GM23338 (cell line): ENCODE results near the gene ZFP42. TPM values are rescaled to one million over a fixed set of nuclear protein-coding genes. Genes with fewer than 3 reads are reported as not detected.

Source experiments
- ATAC-seq: fragments of 200-7000 bp; cut with Tn5 transposase; 3 replicates; pipeline ENCODE4 v1.9.1; 2020
- DNase-seq: peaks from one replicate; pipeline ENCODE4 v3.0.0-alpha.2; 2015; ENCODE audit warnings: low spot score
- H2AFZ ChIP-seq: fragments of 200-600 bp; sonication (generic); 2 replicates; pipeline ENCODE4 v1.8.0; 2016; ENCODE audit warnings: antibody characterized with exemption, mild to moderate bottlenecking, moderate library complexity
- H3F3A ChIP-seq: fragments of 200-600 bp; sonication (generic); replicated peaks from 2 replicates; pipeline ENCODE4 v1.8.0; 2017; ENCODE audit warnings: antibody characterized with exemption, mixed run types, low read depth
- H3K27ac ChIP-seq: fragments of 200-600 bp; sonication (generic); 2 replicates; pipeline ENCODE4 v1.6.1; 2016; ENCODE audit warnings: low read depth
- H3K27me3 ChIP-seq: fragments of 200-600 bp; sonication (generic); 2 replicates; pipeline ENCODE4 v1.8.0; 2016; ENCODE audit warnings: mild to moderate bottlenecking, mixed run types, moderate library complexity; ENCODE audit not compliant: insufficient read depth
- H3K36me3 ChIP-seq: fragments of 200-600 bp; sonication (generic); 2 replicates; pipeline ENCODE4 v1.8.0; 2016; ENCODE audit warnings: mild to moderate bottlenecking; ENCODE audit not compliant: insufficient read depth
- H3K4me1 ChIP-seq: fragments of 200-600 bp; sonication (generic); 2 replicates; pipeline ENCODE4 v1.8.0; 2016; ENCODE audit warnings: mild to moderate bottlenecking, moderate library complexity; ENCODE audit not compliant: insufficient read depth
- H3K4me2 ChIP-seq: fragments of 200-600 bp; sonication (generic); 2 replicates; pipeline ENCODE4 v1.7.1; 2017; ENCODE audit warnings: mixed run types
- H3K4me3 ChIP-seq: fragments of 200-600 bp; sonication (generic); 2 replicates; pipeline ENCODE4 v1.6.1; 2016; ENCODE audit warnings: mixed run types
- H3K79me2 ChIP-seq: fragments of 200-600 bp; sonication (generic); replicated peaks from 2 replicates; pipeline ENCODE4 v1.8.0; 2017; ENCODE audit warnings: mild to moderate bottlenecking; ENCODE audit not compliant: insufficient read depth
- H3K9me2 ChIP-seq: fragments of 200-600 bp; sonication (generic); 2 replicates; pipeline ENCODE4 v1.8.0; 2017; ENCODE audit not compliant: insufficient read depth
- H4K20me1 ChIP-seq: fragments of 200-600 bp; sonication (generic); replicated peaks from 2 replicates; pipeline ENCODE4 v1.8.0; 2017; ENCODE audit warnings: mild to moderate bottlenecking; ENCODE audit not compliant: insufficient read depth
- H3K27ac Mint-ChIP-seq: 2 replicates; pipeline ENCODE4 v1.8.0; 2020; ENCODE audit warnings: inconsistent platforms, mild to moderate bottlenecking, moderate library complexity, mixed read lengths
- H3K27me3 Mint-ChIP-seq: 3 replicates; pipeline ENCODE4 v1.8.0; 2022; ENCODE audit warnings: low read depth, mild to moderate bottlenecking, moderate library complexity, mixed read lengths, inconsistent platforms; ENCODE audit not compliant: insufficient read depth, poor library complexity
- H3K36me3 Mint-ChIP-seq: 3 replicates; pipeline ENCODE4 v1.8.0; 2021; ENCODE audit warnings: low read depth, mild to moderate bottlenecking, inconsistent platforms, moderate library complexity, mixed read lengths
- H3K4me1 Mint-ChIP-seq: 3 replicates; pipeline ENCODE4 v1.8.0; 2020; ENCODE audit warnings: mild to moderate bottlenecking, inconsistent platforms, mixed read lengths
- H3K4me3 Mint-ChIP-seq: 3 replicates; pipeline ENCODE4 v1.8.0; 2021; ENCODE audit warnings: moderate library complexity, mild to moderate bottlenecking, inconsistent platforms, mixed read lengths
- H3K9me3 Mint-ChIP-seq: 3 replicates; pipeline ENCODE4 v1.8.0; 2020; ENCODE audit warnings: moderate library complexity, mild to moderate bottlenecking, inconsistent platforms, mixed read lengths
- CREB1 ChIP-seq: fragments of 250-450 bp; sonication (Bioruptor Pico); IDR thresholded peaks from 2 replicates; pipeline ENCODE4 v1.5.0; 2020; ENCODE audit warnings: low read depth, mild to moderate bottlenecking, moderate library complexity
- ETS1 ChIP-seq: IDR thresholded peaks from 2 replicates; pipeline ENCODE4 v1.6.1; 2016; ENCODE audit warnings: antibody characterized with exemption
- EZH2 ChIP-seq: fragments of 200-600 bp; sonication (generic); IDR thresholded peaks from one replicate; pipeline ENCODE4 v1.8.0; 2017; ENCODE audit warnings: antibody characterized with exemption, mild to moderate bottlenecking, low read depth; ENCODE audit not compliant: unreplicated experiment
- EZH2phosphoT487 ChIP-seq: fragments of 200-600 bp; sonication (generic); IDR thresholded peaks from one replicate; pipeline ENCODE4 v1.8.1; 2018; ENCODE audit warnings: antibody characterized with exemption; ENCODE audit not compliant: unreplicated experiment
- JUNB ChIP-seq: IDR thresholded peaks from one replicate; pipeline ENCODE4 v1.6.1; 2016; ENCODE audit warnings: antibody characterized with exemption; ENCODE audit not compliant: unreplicated experiment
- NANOG ChIP-seq: IDR thresholded peaks from 2 replicates; pipeline ENCODE4 v1.6.1; 2016; ENCODE audit warnings: antibody characterized with exemption, borderline replicate concordance
- POLR2AphosphoS5 ChIP-seq: IDR thresholded peaks from 2 replicates; pipeline ENCODE4 v1.6.1; 2016; ENCODE audit warnings: antibody characterized with exemption, low read depth
- STAT1 ChIP-seq: IDR thresholded peaks from one replicate; pipeline ENCODE4 v1.6.1; 2016; ENCODE audit warnings: antibody characterized with exemption; ENCODE audit not compliant: unreplicated experiment
- ZNF114 ChIP-seq: fragments of 250-450 bp; sonication (Bioruptor Pico); IDR thresholded peaks from 2 replicates; pipeline ENCODE4 v1.5.0; 2020; ENCODE audit warnings: mild to moderate bottlenecking, moderate library complexity
- ZNF331 ChIP-seq: fragments of 250-450 bp; sonication (Bioruptor Pico); IDR thresholded peaks from 2 replicates; pipeline ENCODE4 v1.5.0; 2020; ENCODE audit warnings: low read depth, mild to moderate bottlenecking, moderate library complexity
- ZNF462 ChIP-seq: fragments of 250-450 bp; sonication (Bioruptor Pico); IDR thresholded peaks from 2 replicates; pipeline ENCODE4 v1.5.0; 2020; ENCODE audit warnings: mild to moderate bottlenecking, moderate library complexity
- polyA plus RNA-seq: library from polyadenylated mRNA; unstranded; fragments of >200 nt; fragmentation: Nextera tagmentation; extraction: Ambion mirVana; gene quantifications from 2 replicates; pipeline ENCODE4 v1.2.1, GENCODE V29; 2016
- total RNA-seq: library from RNA; depleted of rRNA; stranded (reverse); fragments of >200 nt; shearing (Covaris generic); gene quantifications from 2 replicates; pipeline ENCODE4 v1.2.3, GENCODE V29; 2014
- TF ChIP-seq, protein P1 (sequence below), 2 experiments: fragments of 200-600 bp in 1 of 2; sonication (generic) in 1 of 2; conservative IDR thresholded peaks; 2 replicates each; pipeline versions ENCODE4 v1.5.1 to v1.6.1; 2016 to 2017; ENCODE audit warnings: antibody characterized with exemption in 2 of 2, low read depth in 2 of 2, mild to moderate bottlenecking in 2 of 2, moderate library complexity in 1 of 2
- TF ChIP-seq, protein P2 (sequence below): IDR thresholded peaks from one replicate; pipeline ENCODE4 v1.6.1; 2018; ENCODE audit warnings: antibody characterized with exemption; ENCODE audit not compliant: unreplicated experiment

The ZFP42 gene
- total and polyA plus RNA-seq, 2 experiments from 2014 or later, result 70.0 to 111 TPM

DNA sequence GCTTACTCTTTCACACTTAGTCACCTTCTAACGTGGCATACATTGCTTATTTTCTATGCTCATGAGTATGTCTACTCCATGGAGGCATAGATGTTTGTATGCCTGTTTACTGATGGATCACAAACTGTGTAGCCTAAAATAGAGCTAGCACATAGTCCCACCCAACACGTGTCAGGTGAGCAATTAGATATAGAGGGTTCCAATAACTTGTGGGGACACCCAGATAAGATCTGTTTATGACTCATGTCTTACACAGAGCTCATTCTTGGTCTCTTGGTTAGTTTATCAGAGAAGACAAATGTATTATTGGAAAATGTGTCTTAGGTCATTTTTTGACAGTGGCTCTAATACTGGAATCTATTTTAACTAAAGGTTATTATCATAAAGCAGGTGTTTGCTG, 6.8 kb downstream of the ZFP42 start:
- 0 out of 2 replicates have a peak overlapping the region, but pooled peaks have one; percentile 36 for H3K27ac ChIP-seq
- H3F3A ChIP-seq, result peaks cover 18% of the 10 kb centered on the region; the same call in 1 of the 2 replicates
- peaks cover 23% of the 10 kb centered on the region for H3K4me1 ChIP-seq
- H2AFZ ChIP-seq, result no peak overlapping the region
- H4K20me1 ChIP-seq, result peaks cover 24% of the 10 kb centered on the region
- no peak overlapping the region for H3K27ac Mint-ChIP-seq
- H3K4me2 ChIP-seq, result no peak overlapping the region
- no peak overlapping the region for H3K4me3 ChIP-seq
- H3K9me2 ChIP-seq, result no peaks in the 10 kb centered on the region
- no peak for TF ChIP-seq STAT1
- TF ChIP-seq JUNB, result no peak
- TF ChIP-seq ZNF331 (CRISPR knock-in tag), result no peak
- TF ChIP-seq POLR2AphosphoS5, result no peak
- TF ChIP-seq, protein P1, sequence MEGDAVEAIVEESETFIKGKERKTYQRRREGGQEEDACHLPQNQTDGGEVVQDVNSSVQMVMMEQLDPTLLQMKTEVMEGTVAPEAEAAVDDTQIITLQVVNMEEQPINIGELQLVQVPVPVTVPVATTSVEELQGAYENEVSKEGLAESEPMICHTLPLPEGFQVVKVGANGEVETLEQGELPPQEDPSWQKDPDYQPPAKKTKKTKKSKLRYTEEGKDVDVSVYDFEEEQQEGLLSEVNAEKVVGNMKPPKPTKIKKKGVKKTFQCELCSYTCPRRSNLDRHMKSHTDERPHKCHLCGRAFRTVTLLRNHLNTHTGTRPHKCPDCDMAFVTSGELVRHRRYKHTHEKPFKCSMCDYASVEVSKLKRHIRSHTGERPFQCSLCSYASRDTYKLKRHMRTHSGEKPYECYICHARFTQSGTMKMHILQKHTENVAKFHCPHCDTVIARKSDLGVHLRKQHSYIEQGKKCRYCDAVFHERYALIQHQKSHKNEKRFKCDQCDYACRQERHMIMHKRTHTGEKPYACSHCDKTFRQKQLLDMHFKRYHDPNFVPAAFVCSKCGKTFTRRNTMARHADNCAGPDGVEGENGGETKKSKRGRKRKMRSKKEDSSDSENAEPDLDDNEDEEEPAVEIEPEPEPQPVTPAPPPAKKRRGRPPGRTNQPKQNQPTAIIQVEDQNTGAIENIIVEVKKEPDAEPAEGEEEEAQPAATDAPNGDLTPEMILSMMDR (conservative IDR thresholded peaks at IDR 0.05; ENCODE audit: low read depth in 2 of 2), result no peak
- TF ChIP-seq ZNF462 (CRISPR knock-in tag), result no peak
- TF ChIP-seq EZH2, result no peak
- TF ChIP-seq ETS1, result no peak
- no peak for TF ChIP-seq CREB1 (CRISPR knock-in tag)
- TF ChIP-seq ZNF114 (CRISPR knock-in tag), result no peak
- no peak for TF ChIP-seq NANOG
- TF ChIP-seq EZH2phosphoT487, result no peak
- TF ChIP-seq, protein P2, sequence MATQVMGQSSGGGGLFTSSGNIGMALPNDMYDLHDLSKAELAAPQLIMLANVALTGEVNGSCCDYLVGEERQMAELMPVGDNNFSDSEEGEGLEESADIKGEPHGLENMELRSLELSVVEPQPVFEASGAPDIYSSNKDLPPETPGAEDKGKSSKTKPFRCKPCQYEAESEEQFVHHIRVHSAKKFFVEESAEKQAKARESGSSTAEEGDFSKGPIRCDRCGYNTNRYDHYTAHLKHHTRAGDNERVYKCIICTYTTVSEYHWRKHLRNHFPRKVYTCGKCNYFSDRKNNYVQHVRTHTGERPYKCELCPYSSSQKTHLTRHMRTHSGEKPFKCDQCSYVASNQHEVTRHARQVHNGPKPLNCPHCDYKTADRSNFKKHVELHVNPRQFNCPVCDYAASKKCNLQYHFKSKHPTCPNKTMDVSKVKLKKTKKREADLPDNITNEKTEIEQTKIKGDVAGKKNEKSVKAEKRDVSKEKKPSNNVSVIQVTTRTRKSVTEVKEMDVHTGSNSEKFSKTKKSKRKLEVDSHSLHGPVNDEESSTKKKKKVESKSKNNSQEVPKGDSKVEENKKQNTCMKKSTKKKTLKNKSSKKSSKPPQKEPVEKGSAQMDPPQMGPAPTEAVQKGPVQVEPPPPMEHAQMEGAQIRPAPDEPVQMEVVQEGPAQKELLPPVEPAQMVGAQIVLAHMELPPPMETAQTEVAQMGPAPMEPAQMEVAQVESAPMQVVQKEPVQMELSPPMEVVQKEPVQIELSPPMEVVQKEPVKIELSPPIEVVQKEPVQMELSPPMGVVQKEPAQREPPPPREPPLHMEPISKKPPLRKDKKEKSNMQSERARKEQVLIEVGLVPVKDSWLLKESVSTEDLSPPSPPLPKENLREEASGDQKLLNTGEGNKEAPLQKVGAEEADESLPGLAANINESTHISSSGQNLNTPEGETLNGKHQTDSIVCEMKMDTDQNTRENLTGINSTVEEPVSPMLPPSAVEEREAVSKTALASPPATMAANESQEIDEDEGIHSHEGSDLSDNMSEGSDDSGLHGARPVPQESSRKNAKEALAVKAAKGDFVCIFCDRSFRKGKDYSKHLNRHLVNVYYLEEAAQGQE, result no peak
- ATAC-seq (no peak), DNase-seq (no peak)
- no peaks in the 10 kb centered on the region for H3K27me3 Mint-ChIP-seq
- no peaks in the 10 kb centered on the region for H3K27me3 ChIP-seq
- no peak overlapping the region for H3K4me3 Mint-ChIP-seq
- H3K4me1 Mint-ChIP-seq, result peaks cover 38% of the 10 kb centered on the region
- H3K36me3 Mint-ChIP-seq, result peaks cover 88% of the 10 kb centered on the region
- H3K79me2 ChIP-seq, result peaks cover 86% of the 10 kb centered on the region
- H3K36me3 ChIP-seq, result peaks cover 52% of the 10 kb centered on the region
- peaks cover 3% of the 10 kb centered on the region; the same call in 1 of the 3 replicates for H3K9me3 Mint-ChIP-seq
